GM12891 (cell line): Measurements from ENCODE around the gene JPH3.

Source experiments
- PAX5 ChIP-seq: IDR thresholded peaks from 2 replicates; pipeline ENCODE4 v1.6.1; 2011; ENCODE audit warnings: low read length, moderate library complexity, mild to moderate bottlenecking; ENCODE audit not compliant: insufficient read depth, severe bottlenecking
- POLR2A ChIP-seq: IDR thresholded peaks from 2 replicates; pipeline ENCODE4 v1.6.1; 2011; ENCODE audit warnings: low read depth, low read length, control low read depth
- POLR2AphosphoS5 ChIP-seq: IDR thresholded peaks from 2 replicates; pipeline ENCODE4 v1.6.1; 2011; ENCODE audit warnings: low read depth, low read length, control low read depth
- TAF1 ChIP-seq: IDR thresholded peaks from 2 replicates; pipeline ENCODE4 v1.6.1; 2011; ENCODE audit warnings: low read depth, low read length, control low read depth

- no peak for TF ChIP-seq POLR2AphosphoS5
- no peak for TF ChIP-seq TAF1
- no peak for TF ChIP-seq PAX5
- no peak for TF ChIP-seq POLR2A
Observed at GRCh38 chr16:87725596-87726235, 123.4 kb downstream of the JPH3 start.
